K562 (cell line): ENCODE measurements around the gene CYS1. TPM values are rescaled to one million over a fixed set of nuclear protein-coding genes. Genes with fewer than 3 reads are reported as not detected.

Experiments
- ATAC-seq: fragments of 200-7000 bp; cut with Tn5 transposase; 3 replicates; pipeline ENCODE4 v1.9.1; 2020; ENCODE audit warnings: moderate library complexity
- BruUV-seq: library from RNA; stranded (reverse); fragments of 400-500 nt; replicated peaks from 2 replicates; lab custom pipeline; 2021; lab: Mats Ljungman, UMichigan
- CTCF ChIA-PET: fragments of 300-600 bp; formaldehyde crosslinking; extraction: SDS; loops from one replicate; lab custom pipeline; 2021; ENCODE audit warnings: low intra/inter-chr PET ratio; lab: Yijun Ruan, JAX
- POLR2A ChIA-PET: fragments of 300-600, 350-650 bp; sonication (Branson Sonifier 250); formaldehyde crosslinking; extraction: SDS; loops from one replicate; lab custom pipeline; 2021; ENCODE audit warnings: antibody characterized with exemption, inconsistent platforms; lab: Yijun Ruan, JAX
- DNase-seq, 4 experiments: peaks; one replicate each; pipeline versions ENCODE4 v3.0.0 to v3.0.0-alpha.2; 2011 to 2018; ENCODE audit warnings: low spot score in 3 of 4, mixed read lengths in 3 of 4; ENCODE audit errors: extremely low read depth in 1 of 4
- FAIRE-seq: peaks from 2 replicates; lab custom pipeline; 2011; peaks lifted over from hg19 to GRCh38; lab: Jason Lieb, UNC
- H2AFZ ChIP-seq: 2 replicates; pipeline ENCODE4 v1.6.0; 2011; ENCODE audit warnings: low read depth, low read length, control low read depth, inconsistent platforms
- H3K27ac ChIP-seq: fragments of 200-600 bp; 3 replicates; pipeline ENCODE4 v1.8.0; 2011; ENCODE audit warnings: low read depth, mild to moderate bottlenecking, control low read depth, inconsistent platforms, low read length, moderate library complexity, mixed read lengths; ENCODE audit errors: extremely low read depth
- H3K27me3 ChIP-seq, 2 experiments: fragments of 300-600 bp in 1 of 2; 2 replicates in 1 of 2; 3 replicates in 1 of 2; pipeline versions ENCODE4 v1.6.0 to v1.8.0; 2011; ENCODE audit warnings: inconsistent platforms in 2 of 2, low read length in 2 of 2, mild to moderate bottlenecking in 1 of 2, mixed read lengths in 1 of 2, moderate library complexity in 1 of 2; ENCODE audit not compliant: control insufficient read depth in 2 of 2, insufficient read depth in 2 of 2
- H3K36me3 ChIP-seq: fragments of 300-600 bp; 3 replicates; pipeline ENCODE4 v1.8.0; 2011; ENCODE audit warnings: mild to moderate bottlenecking, low read length, inconsistent platforms; ENCODE audit not compliant: control insufficient read depth, insufficient read depth
- H3K4me1 ChIP-seq, 2 experiments: fragments of 200-600 bp in 1 of 2; replicated peaks in 1 of 2; 2 replicates in 1 of 2; 3 replicates in 1 of 2; pipeline versions ENCODE4 v1.5.1 to v1.8.0; 2011; ENCODE audit warnings: inconsistent platforms in 2 of 2, low read length in 2 of 2, mild to moderate bottlenecking in 1 of 2, mixed read lengths in 1 of 2, moderate library complexity in 1 of 2; ENCODE audit not compliant: control insufficient read depth in 2 of 2, insufficient read depth in 2 of 2
- H3K4me2 ChIP-seq: 2 replicates; pipeline ENCODE4 v1.6.1; 2011; ENCODE audit warnings: low read length, control low read depth, inconsistent platforms, mixed read lengths; ENCODE audit not compliant: insufficient read depth
- H3K4me3 ChIP-seq: fragments of 200-600 bp; sonication (generic), shearing (Covaris generic); 2 replicates; pipeline ENCODE4 v1.5.1; 2016; ENCODE audit warnings: control low read depth, inconsistent platforms
- H3K79me2 ChIP-seq: fragments of 200-600 bp; 3 replicates; pipeline ENCODE4 v1.8.0; 2011; ENCODE audit warnings: low read length, inconsistent platforms; ENCODE audit not compliant: control insufficient read depth, insufficient read depth
- H3K9ac ChIP-seq, 2 experiments: 2 replicates each; pipeline versions ENCODE4 v1.6.0 to v1.6.1; 2011; ENCODE audit warnings: low read depth in 2 of 2, low read length in 2 of 2, control low read depth in 1 of 2, inconsistent platforms in 1 of 2, mild to moderate bottlenecking in 1 of 2, mixed read lengths in 1 of 2; ENCODE audit not compliant: insufficient read depth in 1 of 2
- H3K9me1 ChIP-seq: one replicate; pipeline ENCODE4 v1.6.0; 2011; ENCODE audit warnings: inconsistent platforms, mild to moderate bottlenecking, low read length, moderate library complexity; ENCODE audit not compliant: control insufficient read depth, insufficient read depth
- H3K9me3 ChIP-seq: replicated peaks from 2 replicates; pipeline ENCODE4 v1.5.1; 2011; ENCODE audit warnings: low read depth, low read length, inconsistent platforms; ENCODE audit not compliant: control insufficient read depth, insufficient read depth
- H4K20me1 ChIP-seq: replicated peaks from 2 replicates; pipeline ENCODE4 v1.6.1; 2011; ENCODE audit warnings: low read length, inconsistent platforms, mixed read lengths; ENCODE audit not compliant: control insufficient read depth, insufficient read depth
- IRF1 ChIP-seq: sonication (generic); formaldehyde crosslinking; IDR thresholded peaks from 2 replicates; pipeline ENCODE4 v1.8.0; 2022; ENCODE audit warnings: missing genetic modification reagents, mild to moderate bottlenecking, borderline replicate concordance
- NCOR1 ChIP-seq: fragments of 450-650 bp; IDR thresholded peaks from 2 replicates; pipeline ENCODE4 v1.6.1; 2016; ENCODE audit warnings: mild to moderate bottlenecking, moderate library complexity
- SLC30A9 ChIP-seq: fragments of 250-450 bp; sonication (Bioruptor Pico); IDR thresholded peaks from 2 replicates; pipeline ENCODE4 v1.8.0; 2022; ENCODE audit warnings: mild to moderate bottlenecking, moderate library complexity
- SPI1 ChIP-seq: IDR thresholded peaks from 2 replicates; pipeline ENCODE4 v1.6.1; 2011; ENCODE audit warnings: low read depth, low read length, control low read depth, borderline replicate concordance
- TBL1XR1 ChIP-seq, 2 experiments: IDR thresholded peaks; 2 replicates each; pipeline ENCODE4 v1.6.1; 2012; ENCODE audit warnings: improper control_type of control experiment in 2 of 2, low read length in 2 of 2, mild to moderate bottlenecking in 1 of 2
- TFE3 ChIP-seq: fragments of 450-650 bp; formaldehyde crosslinking; IDR thresholded peaks from 2 replicates; pipeline ENCODE4 v1.4.0; 2020; ENCODE audit warnings: mild to moderate bottlenecking, mixed read lengths
- ZC3H8 ChIP-seq: fragments of 450-650 bp; IDR thresholded peaks from 2 replicates; pipeline ENCODE4 v1.6.1; 2017
- ZNF436 ChIP-seq: fragments of 250-450, 450-650 bp; sonication (Bioruptor Pico); formaldehyde crosslinking; IDR thresholded peaks from 2 replicates; pipeline ENCODE4 v1.7.0; 2020; ENCODE audit warnings: mild to moderate bottlenecking
- ZNF764 ChIP-seq: fragments of 250-450 bp; sonication (Bioruptor Pico); IDR thresholded peaks from 2 replicates; pipeline ENCODE4 v1.4.0; 2020; ENCODE audit warnings: low read depth, mild to moderate bottlenecking, moderate library complexity
- ZNF79 ChIP-seq: fragments of 250-450 bp; sonication (Bioruptor Pico); IDR thresholded peaks from 2 replicates; pipeline ENCODE4 v1.4.0; 2020; ENCODE audit warnings: low read depth, mild to moderate bottlenecking, moderate library complexity
- WGBS: fragments of 100-300 bp; shearing (Covaris generic); methylation state at CpG from one replicate; pipeline ENCODE4 v1.1.6; 2016; ENCODE audit warnings: low coverage, mixed read lengths; ENCODE audit not compliant: insufficient coverage; ENCODE audit errors: missing lambda C conversion rate; 5-methylcytosine and 5-hydroxymethylcytosine counted together
- in situ Hi-C: fragments of 300-500 bp; cut with MboI; formaldehyde crosslinking; loops from 4 replicates; pipeline ENCODE4 v1.15.0; 2018; ENCODE audit warnings: inconsistent platforms, mixed read lengths
- intact Hi-C: fragments of 100-400 bp; cut with micrococcal nuclease; formaldehyde crosslinking; loops from 2 replicates; pipeline ENCODE4 v1.14.2; 2022
- polyA plus RNA-seq, 8 experiments: library from polyadenylated mRNA; depleted of rRNA in 4 of 8; stranded (reverse) in 5 of 8; unstranded in 3 of 8; fragments of >200 nt; fragmentation: Nextera tagmentation in 2 of 8; fragmentation: Illumina TruSeq in 1 of 8; extraction: Ambion mirVana in 2 of 8; extraction: Trizol in 1 of 8; gene quantifications; 2 replicates each; pipeline versions ENCODE4 v1.2.1 to v1.2.3, GENCODE V29; 2011 to 2014; ENCODE audit warnings: inconsistent platforms in 1 of 8, missing spikeins in 1 of 8
- total RNA-seq, 7 experiments: library from RNA; depleted of rRNA in 6 of 7; stranded (reverse); fragments of >200 nt in 6 of 7; fragmentation: Illumina TruSeq in 2 of 7; extraction: Trizol in 2 of 7; gene quantifications; 2 replicates each; pipeline versions ENCODE4 v1.2.1 to v1.2.3, GENCODE V29; 2011 to 2021; ENCODE audit warnings: low replicate concordance in 1 of 7
- TF ChIP-seq, protein P1 (sequence below), 2 experiments: IDR thresholded peaks; 2 replicates each; pipeline ENCODE4 v1.6.1; 2011; ENCODE audit warnings: borderline replicate concordance in 1 of 2, control low read depth in 1 of 2, low read depth in 1 of 2, low read length in 1 of 2, mild to moderate bottlenecking in 1 of 2, mixed read lengths in 1 of 2, moderate library complexity in 1 of 2; ENCODE audit not compliant: insufficient read depth in 1 of 2, insufficient read length in 1 of 2, poor library complexity in 1 of 2, severe bottlenecking in 1 of 2; ENCODE audit errors: extremely low read depth in 1 of 2

CYS1 gene
- total and polyA plus RNA-seq, 9 of the 15 experiments (the other 6 are each of a cell fraction or from before 2014, with no cell fraction given), result 0.11 to 0.13 TPM; not detected in 7

GRCh38 chr2:10083692-10084211 is 3.5 kb upstream of the CYS1 start (continued):
- TF ChIP-seq SLC30A9 (CRISPR knock-in tag) (no peak), ZC3H8 (no peak), TBL1XR1 (IDR thresholded peaks at IDR 0.05; ENCODE audit: low read length in 2 of 2) (no peak), ZNF436 (no peak), SPI1 (no peak), ZNF79 (CRISPR knock-in tag) (no peak), IRF1 (no peak)
- TF ChIP-seq, protein P1, sequence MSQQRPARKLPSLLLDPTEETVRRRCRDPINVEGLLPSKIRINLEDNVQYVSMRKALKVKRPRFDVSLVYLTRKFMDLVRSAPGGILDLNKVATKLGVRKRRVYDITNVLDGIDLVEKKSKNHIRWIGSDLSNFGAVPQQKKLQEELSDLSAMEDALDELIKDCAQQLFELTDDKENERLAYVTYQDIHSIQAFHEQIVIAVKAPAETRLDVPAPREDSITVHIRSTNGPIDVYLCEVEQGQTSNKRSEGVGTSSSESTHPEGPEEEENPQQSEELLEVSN (IDR thresholded peaks at IDR 0.05; ENCODE audit: borderline replicate concordance in 1 of 2, extremely low read depth in 1 of 2, insufficient read depth in 1 of 2, insufficient read length in 1 of 2, low read depth in 1 of 2, low read length in 1 of 2, poor library complexity in 1 of 2, severe bottlenecking in 1 of 2), result no peak

DNA sequence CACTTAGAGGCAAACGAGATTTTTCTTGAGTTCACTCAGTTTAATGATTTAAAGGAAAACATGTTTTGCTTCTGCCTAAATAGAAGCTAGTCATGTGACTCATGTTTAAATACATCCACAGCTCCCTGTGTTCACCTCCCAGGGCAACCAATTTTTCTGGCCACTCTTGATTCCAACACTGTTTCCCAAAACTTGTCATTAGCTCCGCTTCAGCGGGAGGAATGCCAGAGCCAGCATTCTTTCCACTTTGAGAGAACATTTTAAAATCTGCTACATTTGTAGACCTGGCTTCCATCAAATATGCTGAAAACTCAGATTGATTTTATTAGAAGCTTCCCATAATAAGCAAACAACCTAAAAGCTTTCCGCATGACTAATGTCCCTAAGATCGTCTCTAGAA is 2.8 kb upstream of the CYS1 start:
- H3K4me2 ChIP-seq, result no peak overlapping the region
- 0 out of 2 replicates have a peak, but pooled peaks cover 6% of the 10 kb centered on the region for H4K20me1 ChIP-seq
- CTCF ChIA-PET, result no interaction called here
- no peaks in the 10 kb centered on the region for H3K79me2 ChIP-seq
- peaks cover 42 to 56% of the 10 kb centered on the region in 2 experiments for H3K27me3 ChIP-seq
- H2AFZ ChIP-seq, result no peak overlapping the region
- no peak for TF ChIP-seq ZNF764 (CRISPR knock-in tag)
- peak; percentile 87 for TF ChIP-seq TFE3 (CRISPR knock-in tag)
- no peak for TF ChIP-seq NCOR1
- H3K9ac ChIP-seq, result no peak overlapping the region
- H3K4me1 ChIP-seq, result peaks cover 0 to 19% of the 10 kb centered on the region in 2 experiments; a peak in 3 of 5 replicates
- H3K4me3 ChIP-seq, result no peak overlapping the region
- BruUV-seq, result no TSS peak
- ATAC-seq (no peak), DNase-seq (no peak), FAIRE-seq (no peak)
- no peaks in the 10 kb centered on the region for H3K9me1 ChIP-seq
- intact Hi-C loops, result no loop called here
- WGBS, result 17% methylated on average over 5 of the region's 5 CpGs
- no peaks in the 10 kb centered on the region for H3K36me3 ChIP-seq
- POLR2A ChIA-PET, result interaction anchor here (0.6 to 1.1 kb wide), 3 partner anchors 9 to 240 kb away, joined by 3 read pairs; partner anchors contain the start of gene TAF1B
- no peak overlapping the region for H3K27ac ChIP-seq
- no peaks in the 10 kb centered on the region for H3K9me3 ChIP-seq
- in situ Hi-C loops, result no loop called here
